Heart right ventricle (tissue), 16 donors: ENCODE data around the gene APOBEC3A. TPM values are rescaled to one million over a fixed set of nuclear protein-coding genes. Genes with fewer than 3 reads are reported as not detected.

Experiments used
- ATAC-seq, 8 donors: fragments of 200-7000 bp; cut with Tn5 transposase; one replicate each; pipeline ENCODE4 v1.9.1; 2020; ENCODE audit warnings: mild to moderate bottlenecking in 8 of 8, moderate library complexity in 8 of 8, moderate number of reproducible peaks in 1 of 8
- DNase-seq, 2 donors: peaks; one replicate each; pipeline ENCODE4 v3.0.0-alpha.2; 2020
- H3K27ac ChIP-seq, 10 donors: fragments of 200-600 bp; sonication (generic) in 2 of 10; one replicate each; pipeline versions ENCODE4 v1.5.0 to v1.8.0; 2020 to 2022; ENCODE audit warnings: mild to moderate bottlenecking in 3 of 10
- H3K27me3 ChIP-seq, 7 donors: fragments of 200-600 bp; one replicate each; pipeline ENCODE4 v1.8.0; 2021 to 2022; ENCODE audit warnings: mild to moderate bottlenecking in 2 of 7
- H3K36me3 ChIP-seq, 9 donors: fragments of 200-600 bp; sonication (generic) in 1 of 9; one replicate each; pipeline versions ENCODE4 v1.5.0 to v1.8.0; 2020 to 2022; ENCODE audit warnings: mild to moderate bottlenecking in 2 of 9
- H3K4me1 ChIP-seq, 9 donors: fragments of 200-600 bp; sonication (generic) in 1 of 9; one replicate each; pipeline versions ENCODE4 v1.5.0 to v1.8.0; 2020 to 2022; ENCODE audit warnings: mild to moderate bottlenecking in 4 of 9
- H3K4me3 ChIP-seq, 10 donors: fragments of 200-600 bp; sonication (generic) in 2 of 10; one replicate each; pipeline versions ENCODE4 v1.5.0 to v1.8.0; 2020 to 2022; ENCODE audit warnings: mild to moderate bottlenecking in 7 of 10, moderate library complexity in 2 of 10
- H3K9me3 ChIP-seq, 11 donors: fragments of 200-600 bp in 10 of 11; sonication (generic) in 2 of 11; one replicate each; pipeline versions ENCODE4 v1.5.0 to v1.8.0; 2013 to 2022; ENCODE audit warnings: mild to moderate bottlenecking in 2 of 11, control low read depth in 1 of 11, moderate library complexity in 1 of 11
- CTCF ChIP-seq, 9 donors: fragments of 200-600 bp; sonication (generic) in 2 of 9; IDR thresholded peaks; one replicate each; pipeline versions ENCODE4 v1.5.0 to v1.8.0; 2021 to 2022; ENCODE audit warnings: antibody characterized with exemption in 9 of 9, mild to moderate bottlenecking in 5 of 9, moderate library complexity in 1 of 9
- WGBS, 2 donors: extraction: QIAGEN DNeasy Blood & Tissue Kit; methylation state at CpG; one replicate each; pipeline ENCODE4 v1.1.7; 2013; ENCODE audit warnings: inconsistent platforms in 1 of 2; 5-methylcytosine and 5-hydroxymethylcytosine counted together
- intact Hi-C, 10 donors: fragments of 100-400 bp; cut with DNase I; formaldehyde crosslinking; loops; one replicate each; pipeline versions ENCODE4 v1.11.1 to v1.14.2; 2022
- polyA plus RNA-seq, 2 donors: library from polyadenylated mRNA; stranded (reverse); fragments of 200-250 nt; gene quantifications; one replicate each; pipeline ENCODE4 v1.2.3, GENCODE V29; 2013
- total RNA-seq, 10 donors: library from RNA; stranded (reverse); fragmentation: NEBNext Ultra II Directional in 3 of 10; extraction: Animal tissue kit (Norgen Biotek cat#: 25700) in 3 of 10; gene quantifications; one replicate each; pipeline versions ENCODE4 v1.2.1 to v1.2.4, GENCODE V29; 2021 to 2023
- donor health status: Arrhythmogenic right ventricular cardiomyopathy.
- donor health status: ischemic (EF 13 %, LVEDD 7.1; RV severe dilation, severe dysfunction).
- donor health status: healthy with polysubstance abuse.
- donor health status: DM: no; HTN: yes; CAD: no.
- donor health status: DM: no; HTN: no; CAD: no.
- donor health status: ischemic (EF 25% LVEDD 6.9; RV normal size, moderate dysfunction).
- donor health status: ischemic (EF 25% LVEDD 5.7; RV mildly dilated, moderate dysfunction).
- donor health status: healthy.
- donor health status: DM: yes; HTN: yes; CAD: no.
- donor health status: Ischemic cardiomyopathy.
- donor health status: ischemic (EF 35%, LVEDD 5.7; RV mildly dilated, moderate dysfunction).
- donor health status: nonischemic (EF 11% LVEDD 7.7; RV severe dilation, severe dysfunction).
- donor health status: DM: yes; HTN: yes; CAD: no.
- donor health status: PGD.
- donor health status: ischemic (EF 29% LVEDD 5.4; RV normal size, mild dysfunction).
- donor health status: nonischemic (EF 23%, LVEDD 6.1; RV moderate dilation, normal function).

APOBEC3A gene
- total and polyA plus RNA-seq, 12 donors, result 0.20 to 5.6 (median 0.93) TPM; not detected in 2

GRCh38 chr22:38935616-38936015, 21.8 kb upstream of the APOBEC3A start:
- H3K4me3 ChIP-seq, result no peak overlapping the region
- intact Hi-C loops, result no loop called here
- WGBS, 2 donors, result 93 to 95% methylated on average over 13 of the region's 13 CpGs
- DNase-seq (no peak), ATAC-seq (no peak)
- no peaks in the 10 kb centered on the region for H3K9me3 ChIP-seq
- no peaks in the 10 kb centered on the region for H3K36me3 ChIP-seq
- H3K27me3 ChIP-seq, result peaks cover 0 to 12% (median 0%) of the 10 kb centered on the region in 7 donors
- no peak for TF ChIP-seq CTCF (IDR thresholded peaks at IDR 0.05)
- H3K27ac ChIP-seq, result no peak overlapping the region
- H3K4me1 ChIP-seq, result peaks cover 0 to 11% (median 0%) of the 10 kb centered on the region in 9 donors

- intact Hi-C loops, result no loop called here
- ATAC-seq (no peak), DNase-seq (no peak)
- Histone ChIP-seq H3K4me3 (no peak overlapping the region), H3K36me3 (no peaks in the 10 kb centered on the region), H3K9me3 (no peaks in the 10 kb centered on the region), H3K27me3 (peaks cover 0 to 12% (median 0%) of the 10 kb centered on the region in 7 donors), H3K27ac (no peak overlapping the region), H3K4me1 (peaks cover 0 to 15% (median 0%) of the 10 kb centered on the region in 9 donors)
- no peak for TF ChIP-seq CTCF (IDR thresholded peaks at IDR 0.05)
- 79 to 82% methylated on average over 17 of the region's 17 CpGs for WGBS, 2 donors
Observed at GRCh38 chr22:38936562-38936961, 20.8 kb upstream of the APOBEC3A start.

- H3K9me3 ChIP-seq, result no peaks in the 10 kb centered on the region
- TF ChIP-seq CTCF (IDR thresholded peaks at IDR 0.05), result no peak
- no peak overlapping the region for H3K4me3 ChIP-seq
- 90 to 91% methylated on average over 4 of the region's 4 CpGs for whole genome bisulfite sequencing, 2 donors
- H3K27ac ChIP-seq, result no peak overlapping the region
- H3K4me1 ChIP-seq, result peaks cover 0 to 20% (median 0%) of the 10 kb centered on the region in 9 donors
- intact Hi-C loops, result no loop called here
- no peaks in the 10 kb centered on the region for H3K36me3 ChIP-seq
- DNase-seq, result no peak
- ATAC-seq, result no peak
- peaks cover 0 to 12% (median 0%) of the 10 kb centered on the region in 7 donors for H3K27me3 ChIP-seq
Observed at GRCh38 chr22:38937036-38937435, 20.4 kb upstream of the APOBEC3A start.

DNA sequence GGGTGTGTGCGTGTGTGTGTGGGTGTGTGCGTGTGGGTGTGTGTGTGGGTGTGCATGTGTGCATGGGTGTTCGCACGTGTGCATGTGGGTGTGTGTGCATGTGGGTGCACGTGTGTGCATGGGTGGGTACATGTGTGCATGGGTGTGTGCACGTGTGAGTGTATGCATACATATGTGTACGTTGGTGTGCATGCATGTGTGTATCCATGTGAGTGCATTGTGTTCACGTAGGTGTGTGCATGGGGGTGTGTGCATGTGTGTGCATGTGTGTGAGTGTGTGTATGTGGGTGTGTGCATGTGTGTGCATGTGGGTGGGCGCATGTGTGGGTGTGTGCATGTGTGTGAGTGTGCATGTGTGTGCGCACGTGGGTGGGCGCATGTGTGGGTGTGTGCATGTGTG, 19.9 kb upstream of the APOBEC3A start:
- H3K27me3 ChIP-seq, result peaks cover 0 to 12% (median 2%) of the 10 kb centered on the region in 7 donors
- DNase-seq (no peak), ATAC-seq (peak in 1 of 8 donors; percentile 31)
- no peak overlapping the region for H3K4me3 ChIP-seq
- peaks cover 0 to 23% (median 0%) of the 10 kb centered on the region in 9 donors for H3K4me1 ChIP-seq
- 82 to 90% methylated on average over 12 of the region's 12 CpGs for WGBS, 2 donors
- intact Hi-C loops, result no loop called here
- no peak for TF ChIP-seq CTCF (IDR thresholded peaks at IDR 0.05)
- H3K9me3 ChIP-seq, result no peaks in the 10 kb centered on the region
- H3K27ac ChIP-seq, result no peak overlapping the region
- no peaks in the 10 kb centered on the region for H3K36me3 ChIP-seq
